K562 (cell line): ENCODE results near the gene ANKRD12. TPM values are rescaled to one million over a fixed set of nuclear protein-coding genes. Genes with fewer than 3 reads are reported as not detected.

Experiments used
- CCNT2 ChIP-seq: IDR thresholded peaks from 2 replicates; pipeline ENCODE4 v1.6.1; 2011; ENCODE audit warnings: borderline replicate concordance, low read depth, mild to moderate bottlenecking, moderate library complexity, mixed read lengths, low read length; ENCODE audit not compliant: insufficient read length; ENCODE audit errors: extremely low read depth
- CEBPB ChIP-seq: fragments of 450-650 bp; IDR thresholded peaks from 2 replicates; pipeline ENCODE4 v1.6.1; 2016; ENCODE audit warnings: missing genetic modification characterization, missing compliant biosample characterization
- ELK1 ChIP-seq: sonication (generic); formaldehyde crosslinking; IDR thresholded peaks from 2 replicates; pipeline ENCODE4 v1.8.1; 2022; ENCODE audit warnings: missing genetic modification reagents
- HCFC1 ChIP-seq: IDR thresholded peaks from 2 replicates; pipeline ENCODE4 v1.6.1; 2012; ENCODE audit warnings: low read depth, low read length, improper control_type of control experiment
- IRF1 ChIP-seq: sonication (generic); formaldehyde crosslinking; IDR thresholded peaks from 2 replicates; pipeline ENCODE4 v1.8.0; 2022; ENCODE audit warnings: missing genetic modification reagents, mild to moderate bottlenecking, borderline replicate concordance
- IRF9 ChIP-seq: fragments of 450-650 bp; IDR thresholded peaks from 2 replicates; pipeline ENCODE4 v1.6.1; 2016; ENCODE audit warnings: missing biosample characterization, missing genetic modification characterization
- MLX ChIP-seq, 2 experiments: fragments of 450-650 bp in 1 of 2; sonication (generic) in 1 of 2; formaldehyde crosslinking; conservative IDR thresholded peaks; 2 replicates each; pipeline versions ENCODE4 v1.4.0 to v1.8.1; 2020 to 2022; ENCODE audit warnings: mild to moderate bottlenecking in 1 of 2, missing genetic modification reagents in 1 of 2
- NKRF ChIP-seq: fragments of 450-650 bp; IDR thresholded peaks from 2 replicates; pipeline ENCODE4 v1.6.1; 2016; ENCODE audit warnings: borderline replicate concordance
- REST ChIP-seq, 2 experiments: fragments of 450-650 bp; formaldehyde crosslinking in 1 of 2; IDR thresholded peaks; 2 replicates each; pipeline versions ENCODE4 v1.4.0 to v1.6.1; 2014 to 2020; ENCODE audit warnings: mild to moderate bottlenecking in 2 of 2, borderline replicate concordance in 1 of 2, low read depth in 1 of 2
- SMC3 ChIP-seq: conservative IDR thresholded peaks from 2 replicates; pipeline ENCODE4 v1.6.1; 2011; ENCODE audit warnings: low read depth, low read length, improper control_type of control experiment; ENCODE audit not compliant: insufficient read depth
- ZBTB17 ChIP-seq: fragments of 450-650 bp; formaldehyde crosslinking; IDR thresholded peaks from 2 replicates; pipeline ENCODE4 v1.4.0; 2020; ENCODE audit warnings: mild to moderate bottlenecking
- ZFP1 ChIP-seq: fragments of 450-650 bp; formaldehyde crosslinking; IDR thresholded peaks from 2 replicates; pipeline ENCODE4 v1.4.0; 2020; ENCODE audit warnings: mild to moderate bottlenecking, mixed read lengths
- polyA plus RNA-seq, 8 experiments: library from polyadenylated mRNA; depleted of rRNA in 4 of 8; stranded (reverse) in 5 of 8; unstranded in 3 of 8; fragments of >200 nt; fragmentation: Nextera tagmentation in 2 of 8; fragmentation: Illumina TruSeq in 1 of 8; extraction: Ambion mirVana in 2 of 8; extraction: Trizol in 1 of 8; gene quantifications; 2 replicates each; pipeline versions ENCODE4 v1.2.1 to v1.2.3, GENCODE V29; 2011 to 2014; ENCODE audit warnings: inconsistent platforms in 1 of 8, missing spikeins in 1 of 8
- total RNA-seq, 7 experiments: library from RNA; depleted of rRNA in 6 of 7; stranded (reverse); fragments of >200 nt in 6 of 7; fragmentation: Illumina TruSeq in 2 of 7; extraction: Trizol in 2 of 7; gene quantifications; 2 replicates each; pipeline versions ENCODE4 v1.2.1 to v1.2.3, GENCODE V29; 2011 to 2021; ENCODE audit warnings: low replicate concordance in 1 of 7

The ANKRD12 gene
- total and polyA plus RNA-seq, 9 of the 15 experiments (the other 6 are each of a cell fraction or from before 2014, with no cell fraction given) = 6.6 to 28.2 (median 16.0) TPM

- no peak for TF ChIP-seq REST (IDR thresholded peaks at IDR 0.05; ENCODE audit: borderline replicate concordance)
- TF ChIP-seq REST (CRISPR knock-in tag; IDR thresholded peaks at IDR 0.05; ENCODE audit: low read depth) = no peak
- peak; percentile 98 for TF ChIP-seq CEBPB
- TF ChIP-seq CCNT2 = no peak
- no peak for TF ChIP-seq NKRF
- no peak for TF ChIP-seq MLX (CRISPR knock-in tag; conservative IDR thresholded peaks at IDR 0.05)
- peak; percentile 84; the same call in 1 of the 2 replicates for TF ChIP-seq IRF9
- TF ChIP-seq ZBTB17 (CRISPR knock-in tag) = no peak
- TF ChIP-seq IRF1 = no peak
- TF ChIP-seq SMC3 = no peak
- TF ChIP-seq ELK1 = no peak
- no peak for TF ChIP-seq HCFC1
- no peak for TF ChIP-seq ZFP1 (CRISPR knock-in tag)
These were observed 46.3 kb downstream of the ANKRD12 start (continued) for GRCh38 chr18:9182852-9183399.
